GM18909 (cell line): ENCODE data around the gene ZDHHC14.
"Not testable (repeated sequence)": the region's sequence is repeated elsewhere in the genome, so short reads cannot be mapped to it uniquely, and the experiment has no call there.

Source experiments
- ATAC-seq: cut with Tn5 transposase; IDR thresholded peaks from one replicate; pipeline ENCODE4 v1.9.1; 2021; ENCODE audit warnings: mild to moderate bottlenecking; ENCODE audit not compliant: unreplicated experiment, poor library complexity

Gene ZDHHC14

DNA sequence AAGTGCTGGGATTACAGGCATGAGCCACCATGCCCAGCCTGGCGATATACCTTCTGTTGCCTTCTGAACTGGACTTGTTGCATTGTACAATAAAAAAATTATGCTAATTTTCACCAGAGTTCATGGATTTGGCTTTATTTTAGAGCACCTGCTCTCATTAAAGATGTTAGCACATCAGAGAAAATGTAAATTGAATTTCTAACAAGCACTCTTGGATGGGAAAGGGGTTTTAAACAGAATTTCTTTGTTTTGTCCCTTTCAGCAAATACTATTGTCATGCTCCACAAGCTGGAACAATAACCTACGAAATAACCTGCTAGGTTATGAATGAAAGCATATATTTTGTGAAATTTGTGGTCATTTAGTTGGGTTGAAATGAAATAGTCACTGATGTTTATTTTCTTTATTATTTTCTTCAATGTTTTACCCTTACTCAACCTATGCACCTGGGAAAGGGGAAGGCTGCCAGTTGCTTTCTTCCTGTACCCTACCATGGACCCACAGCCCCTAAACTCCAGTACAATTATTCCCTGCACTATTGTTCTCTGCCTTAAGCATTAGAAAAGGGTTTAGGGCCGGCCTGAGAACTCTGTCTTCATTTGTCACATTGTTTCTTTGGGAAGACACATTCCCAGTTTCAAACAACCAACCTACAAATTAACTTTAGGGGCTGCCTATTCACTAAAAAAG lies 22.2 kb downstream of the ZDHHC14 start:
- ATAC-seq = no peak

DNA sequence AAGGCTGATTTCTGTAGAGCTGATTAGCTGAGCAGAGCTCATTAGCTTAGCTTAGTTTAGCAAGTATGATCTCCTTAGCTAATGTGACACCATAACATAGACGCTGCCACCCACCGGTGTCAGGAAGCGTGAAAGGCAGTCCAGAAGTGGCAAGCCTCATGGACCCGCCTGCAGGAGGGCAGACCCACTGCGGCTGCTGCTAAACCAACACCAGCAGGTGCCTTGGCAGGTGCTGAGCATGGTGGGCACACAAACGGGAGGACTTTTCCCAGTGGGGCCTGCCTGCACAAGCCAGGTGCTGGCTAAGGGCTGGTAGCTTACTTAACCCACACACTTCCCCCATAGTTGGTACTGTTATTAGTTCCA lies 22.7 kb downstream of the ZDHHC14 start:
- no peak for ATAC-seq

DNA sequence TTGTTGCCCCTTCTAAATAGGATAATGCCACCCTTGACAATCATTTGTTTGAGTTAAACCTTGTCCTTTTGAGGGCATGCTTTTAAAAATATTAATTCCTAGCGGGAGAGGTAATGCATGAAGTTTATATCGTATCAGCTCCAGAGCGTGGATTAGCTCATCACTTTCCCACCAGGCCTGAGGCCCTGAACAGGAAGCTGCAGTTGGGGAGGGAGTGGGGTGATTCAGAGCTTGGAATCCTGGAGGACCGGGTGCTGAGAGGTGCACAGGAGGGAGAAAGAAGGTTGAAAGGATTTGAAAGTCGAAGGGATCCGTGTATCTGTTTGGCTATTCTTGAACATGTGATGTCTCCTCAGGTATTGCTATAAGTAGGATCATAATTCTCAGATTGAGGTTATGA lies 25.0 kb downstream of the ZDHHC14 start:
- no peak for ATAC-seq

DNA sequence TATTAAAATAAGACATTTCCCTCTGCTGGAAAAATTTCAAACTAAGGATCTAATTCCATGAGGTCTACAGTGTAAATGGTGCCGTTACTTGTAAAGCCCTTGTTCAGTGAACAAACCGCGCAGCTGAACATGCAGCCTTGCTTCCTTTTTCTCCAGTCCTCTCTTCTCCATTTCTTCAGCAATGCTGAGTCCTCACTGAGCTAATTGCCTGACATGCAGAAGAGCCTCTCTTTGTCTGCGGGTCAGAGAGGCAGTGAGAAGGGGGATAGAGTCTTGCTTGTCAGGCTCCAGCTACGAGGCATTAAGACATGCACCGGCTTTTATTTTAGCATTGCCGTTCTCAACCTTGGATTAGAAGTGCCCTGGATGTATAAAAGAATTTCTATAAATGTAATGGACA lies 25.7 kb downstream of the ZDHHC14 start:
- ATAC-seq = no peak

DNA sequence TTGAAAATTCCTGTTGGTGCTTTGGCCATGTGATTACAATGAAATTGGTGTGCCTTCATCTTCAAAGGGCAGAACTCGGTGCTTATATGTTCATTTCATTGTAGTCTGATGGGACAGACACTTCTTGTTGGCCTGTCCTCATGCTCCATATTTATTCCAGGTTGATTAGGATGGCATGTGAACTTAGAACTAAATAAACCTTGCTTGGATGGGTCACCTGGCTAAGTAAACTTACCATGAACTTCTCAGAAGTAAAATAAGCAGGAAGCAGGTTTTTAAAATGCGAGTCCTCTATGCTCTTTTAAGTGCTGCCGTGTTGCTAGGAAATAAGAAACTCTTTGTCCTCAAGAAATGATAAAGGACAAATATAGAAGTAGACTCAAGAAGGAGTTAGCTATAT lies 26.7 kb downstream of the ZDHHC14 start:
- ATAC-seq = no peak

DNA sequence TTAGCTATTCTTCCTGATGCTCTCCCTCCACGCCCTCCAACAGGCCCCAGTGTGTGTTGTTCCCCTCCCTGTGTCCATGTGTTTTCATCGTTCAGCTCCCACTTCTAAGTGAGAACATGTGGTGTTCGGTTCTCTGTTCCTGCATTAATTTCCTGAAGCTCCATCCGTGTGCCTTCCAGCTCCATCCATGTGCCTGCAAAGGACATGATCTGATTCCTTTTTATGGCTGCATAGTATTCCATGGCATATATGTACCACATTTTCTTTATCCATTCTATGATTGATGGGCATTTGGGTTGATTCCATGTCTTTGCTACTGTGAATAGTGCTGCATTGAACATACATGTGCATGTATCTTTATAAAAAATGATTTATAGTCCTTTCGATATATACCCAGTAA lies 27.4 kb downstream of the ZDHHC14 start:
- not testable (repeated sequence) for ATAC-seq

DNA sequence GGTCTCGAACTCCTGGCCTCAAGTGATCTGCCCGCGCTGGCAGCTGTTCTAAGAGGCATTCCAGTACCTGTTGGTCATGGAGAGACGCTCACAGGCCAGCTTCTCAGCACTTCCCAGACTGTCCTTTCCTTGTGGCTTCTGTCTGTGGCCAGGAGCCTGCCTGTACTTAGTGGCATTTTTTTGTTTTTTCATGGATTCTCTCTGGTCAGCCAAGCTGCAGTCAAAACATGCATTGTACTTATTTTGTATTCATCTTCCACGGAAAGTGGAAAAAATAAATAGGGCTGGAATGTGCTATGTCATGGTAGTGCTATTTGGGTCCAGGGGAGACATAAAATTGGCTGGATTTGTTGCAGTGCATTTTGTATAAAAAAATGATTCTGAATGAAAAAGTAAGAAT lies 29.1 kb downstream of the ZDHHC14 start:
- no peak for ATAC-seq

DNA sequence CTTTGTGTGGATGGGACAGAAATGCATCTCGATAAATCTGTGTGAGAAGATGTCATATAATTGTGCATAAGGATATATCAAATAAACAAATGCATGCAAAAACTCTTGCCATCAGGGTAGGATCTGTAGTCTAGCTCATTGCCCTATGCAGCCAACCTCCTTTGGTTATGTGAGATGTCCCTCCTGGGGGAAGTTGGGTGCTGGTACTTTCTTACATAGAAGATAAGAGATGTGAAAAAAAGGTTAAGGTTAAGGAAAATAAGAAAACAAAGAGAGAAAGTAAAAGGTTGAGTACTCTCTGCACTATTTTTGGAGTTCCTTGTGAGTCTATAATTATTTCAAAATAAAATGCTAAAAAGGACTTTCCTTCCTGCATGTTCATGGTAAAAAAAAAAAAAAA lies 30.4 kb downstream of the ZDHHC14 start:
- ATAC-seq = no peak

DNA sequence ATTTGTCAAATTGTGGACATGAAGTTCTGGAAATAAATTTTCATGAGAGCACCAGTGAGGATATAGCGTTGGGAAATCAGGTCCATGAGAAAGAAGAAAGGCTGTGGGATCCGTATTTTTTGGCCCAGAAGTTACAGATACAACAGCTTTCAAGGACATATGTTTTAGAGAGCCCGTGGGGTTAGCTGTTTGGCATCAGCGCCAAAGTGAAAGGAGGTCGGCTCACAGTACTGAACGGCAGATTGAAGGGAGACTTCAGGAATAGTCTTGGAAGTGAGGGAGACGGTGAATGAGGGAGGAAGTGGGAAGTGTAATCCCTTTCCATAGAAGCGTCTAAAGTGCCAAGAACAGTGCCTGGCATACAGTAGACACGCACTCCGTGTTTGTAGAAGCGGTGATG lies 31.8 kb downstream of the ZDHHC14 start:
- no peak for ATAC-seq

DNA sequence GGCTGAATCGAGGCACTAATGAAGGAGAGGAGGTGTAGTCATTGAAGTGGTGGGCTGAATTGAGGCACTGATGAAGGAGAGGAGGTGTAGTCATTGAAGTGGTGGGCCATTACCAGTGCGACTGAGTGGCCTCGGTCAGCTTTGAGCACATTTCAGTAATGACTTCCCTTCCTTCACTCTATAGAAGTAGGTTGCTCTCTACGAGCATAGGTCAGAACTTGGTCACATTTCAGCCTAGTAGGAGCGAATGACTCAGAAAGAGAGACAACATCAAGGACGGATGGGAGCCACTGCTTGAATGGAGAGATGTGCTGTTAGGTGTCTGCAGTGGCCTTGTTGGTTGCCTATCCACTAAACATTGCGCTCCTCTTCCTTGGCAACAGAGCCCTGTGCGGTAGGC lies 39.5 kb downstream of the ZDHHC14 start:
- no peak for ATAC-seq

DNA sequence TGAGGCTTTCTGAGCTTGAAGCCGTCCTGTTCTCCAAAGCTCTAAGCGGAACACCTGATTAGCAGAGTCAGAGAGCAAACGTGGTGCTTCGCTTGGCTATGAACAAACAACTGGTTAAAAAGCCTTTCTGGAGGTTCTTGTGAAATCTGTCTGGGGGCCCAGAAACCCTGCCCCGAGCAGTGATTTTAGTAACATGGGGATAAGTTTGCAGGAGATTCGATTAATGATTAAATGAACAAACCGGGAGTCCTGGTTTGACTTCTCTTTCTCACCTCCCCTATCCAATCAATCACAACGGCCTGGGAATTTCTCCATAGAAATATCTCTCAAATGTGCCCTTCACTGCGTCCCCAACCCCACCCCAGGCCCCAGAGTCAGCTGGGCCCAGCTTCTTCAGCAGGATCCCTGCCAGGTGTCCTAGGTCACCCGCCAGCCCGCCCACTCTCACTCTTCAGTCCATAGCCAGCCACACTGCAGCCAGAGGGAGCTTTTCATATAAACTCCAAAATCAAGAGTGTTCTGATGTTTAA lies 43.6 kb downstream of the ZDHHC14 start:
- ATAC-seq = no peak

DNA sequence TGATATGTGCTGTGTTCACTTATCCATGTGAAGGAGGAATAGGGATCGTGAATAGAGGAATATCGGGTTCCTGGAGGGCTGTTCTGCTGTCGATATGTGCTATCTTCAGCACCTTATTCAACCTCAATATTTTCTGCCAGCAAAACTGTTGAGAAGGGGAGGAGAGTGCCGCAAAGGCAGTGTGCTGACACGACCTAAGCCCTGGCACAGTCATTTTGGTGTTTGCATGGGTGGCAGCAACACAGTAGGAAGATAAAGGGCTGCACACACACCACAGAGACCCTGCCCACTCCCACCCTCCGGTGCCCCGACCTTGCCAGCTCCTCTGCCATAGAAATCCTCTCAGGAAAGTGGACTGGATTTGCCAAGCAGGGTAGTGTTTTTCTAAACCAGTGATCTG lies 47.0 kb downstream of the ZDHHC14 start:
- no peak for ATAC-seq

DNA sequence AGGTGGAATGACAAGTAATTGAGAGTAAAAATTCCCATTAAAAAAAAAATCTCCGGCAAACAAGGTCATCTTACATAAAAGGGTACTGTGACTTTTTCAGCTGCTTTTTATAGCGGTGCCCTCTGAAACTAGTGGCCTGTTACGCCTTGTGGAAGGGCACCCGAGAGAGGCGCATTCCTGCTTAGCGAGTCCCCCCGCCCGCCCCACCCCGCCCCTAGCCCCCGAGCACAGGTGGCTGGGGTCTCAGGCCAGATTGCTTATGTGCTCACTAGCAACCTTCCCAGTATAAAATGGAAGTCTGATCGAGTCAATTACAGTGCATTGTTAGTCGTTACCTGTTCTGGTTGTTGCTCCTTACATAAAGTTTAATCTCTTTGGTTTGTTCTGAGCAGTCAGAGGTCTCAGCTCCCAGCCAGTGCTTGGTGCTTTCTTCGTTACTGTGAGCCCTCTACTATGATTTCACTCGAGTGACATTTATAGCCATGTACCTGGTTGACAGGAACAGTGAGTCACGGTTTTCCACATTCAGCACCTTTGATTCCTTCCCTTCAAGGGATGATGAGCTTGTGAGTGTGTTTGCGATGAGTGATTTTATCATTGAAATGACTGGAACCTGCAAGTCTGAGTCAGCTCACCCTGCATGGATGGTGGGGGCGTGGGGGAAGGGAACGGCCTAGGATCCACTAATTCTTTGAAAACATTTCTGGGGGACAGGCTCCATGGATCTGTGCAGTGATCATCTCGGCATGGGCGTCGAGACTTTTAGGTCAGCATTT lies 47.6 kb downstream of the ZDHHC14 start:
- no peak for ATAC-seq

DNA sequence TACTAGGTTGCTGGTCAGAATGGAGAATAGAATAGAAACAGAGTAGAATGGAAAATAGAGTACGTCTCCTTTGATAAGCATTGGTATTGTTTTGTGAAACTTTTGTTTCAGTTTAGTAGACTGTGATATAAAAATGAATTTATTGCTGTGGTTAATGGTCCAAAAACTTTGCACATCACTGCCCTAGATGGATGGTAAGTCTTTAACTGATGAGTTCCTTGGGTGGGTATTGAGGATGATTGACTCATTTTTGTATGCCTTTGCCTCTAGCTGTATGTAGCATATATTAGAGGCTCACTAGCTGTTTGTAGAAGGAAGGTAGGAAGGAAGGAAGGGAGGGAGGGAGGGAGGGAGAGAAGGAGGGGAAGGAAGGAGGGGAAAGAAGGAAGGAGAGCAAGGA lies 48.3 kb downstream of the ZDHHC14 start:
- ATAC-seq = no peak

DNA sequence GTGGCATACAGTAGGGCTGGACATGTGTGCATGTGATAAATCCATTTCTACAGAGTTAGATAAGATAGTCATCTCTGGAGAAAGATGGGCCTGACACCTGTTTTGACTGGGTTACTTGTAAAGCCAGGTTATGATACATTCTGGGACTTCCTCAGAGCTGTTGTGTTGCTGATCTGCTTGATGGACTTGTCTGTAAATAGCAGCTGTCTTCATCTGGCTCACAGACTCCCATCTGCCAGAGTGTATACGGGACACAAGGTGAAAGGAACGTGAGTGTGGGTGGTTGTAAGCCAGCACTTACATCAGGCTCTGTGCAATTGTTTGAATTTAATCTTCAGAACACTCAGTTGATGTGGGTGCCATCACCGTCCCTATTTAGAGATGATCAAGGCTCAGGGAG lies 49.8 kb downstream of the ZDHHC14 start:
- no peak for ATAC-seq

DNA sequence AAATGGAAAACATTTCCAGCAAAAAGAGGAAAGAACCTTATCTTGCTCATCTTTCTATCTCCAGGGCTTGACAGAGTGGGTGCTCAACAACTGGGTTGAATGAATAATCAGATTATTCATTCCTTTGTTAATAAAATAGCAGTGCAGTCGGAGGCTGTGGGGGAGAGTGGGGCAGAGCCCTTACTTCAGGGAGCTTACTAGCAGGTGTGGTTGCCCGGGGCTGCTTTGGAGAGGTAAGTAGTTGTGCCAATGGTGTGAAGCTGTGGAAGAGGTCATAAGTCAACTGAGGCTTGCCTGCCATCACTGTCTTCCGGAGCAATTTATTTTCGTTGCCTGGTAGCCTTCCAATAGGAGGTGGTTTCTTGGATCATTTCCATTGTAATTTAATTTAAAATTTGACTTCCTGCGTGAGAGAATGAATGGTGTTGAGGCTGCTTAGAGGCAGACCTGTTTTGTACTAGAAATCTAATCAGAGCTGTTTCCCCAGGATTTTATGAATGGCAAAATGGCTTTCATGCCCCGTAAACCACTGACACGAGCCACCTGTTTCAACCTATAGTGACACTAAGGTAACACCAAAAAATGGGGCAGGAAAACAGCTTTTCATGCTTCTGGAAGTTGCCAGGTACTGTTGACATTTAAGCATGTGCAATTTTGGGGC lies 51.4 kb downstream of the ZDHHC14 start:
- ATAC-seq = no peak

DNA sequence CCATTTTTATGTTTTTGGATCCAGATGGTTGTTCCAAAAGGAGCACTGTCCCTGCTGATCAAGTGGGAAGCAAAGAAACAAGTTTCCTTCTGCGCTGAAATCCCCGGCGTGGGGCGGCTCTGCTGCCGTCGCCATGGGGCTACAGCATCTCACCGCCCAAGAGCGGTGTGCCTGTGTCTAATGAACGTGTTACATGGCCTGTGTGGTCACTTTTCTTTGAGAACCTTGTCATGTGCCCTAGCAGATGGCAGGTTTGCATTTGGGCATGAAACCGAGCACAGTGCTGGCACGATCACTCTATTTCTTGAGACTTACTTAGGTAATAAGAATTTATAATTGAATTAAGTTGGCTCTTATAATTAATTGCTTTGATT lies 51.9 kb downstream of the ZDHHC14 start:
- no peak for ATAC-seq

DNA sequence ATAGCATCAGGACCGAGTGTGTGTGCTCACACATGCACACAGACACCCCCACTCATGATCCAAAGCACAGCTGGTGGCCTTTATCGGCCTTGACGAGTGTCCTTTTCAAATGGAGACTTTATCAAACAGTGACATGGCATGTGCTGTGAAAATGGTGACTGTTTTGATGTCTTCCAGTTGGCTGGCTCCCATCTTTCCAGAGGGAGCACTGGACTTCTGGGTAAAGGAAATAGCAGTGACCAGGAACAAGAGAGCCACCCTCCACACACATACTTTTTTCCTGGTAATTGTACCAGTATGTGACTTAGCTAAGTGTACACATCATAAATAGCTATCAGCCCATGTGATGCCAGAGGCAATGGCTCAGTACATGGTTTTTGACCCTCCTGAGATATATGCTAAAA lies 52.7 kb downstream of the ZDHHC14 start:
- no peak for ATAC-seq

DNA sequence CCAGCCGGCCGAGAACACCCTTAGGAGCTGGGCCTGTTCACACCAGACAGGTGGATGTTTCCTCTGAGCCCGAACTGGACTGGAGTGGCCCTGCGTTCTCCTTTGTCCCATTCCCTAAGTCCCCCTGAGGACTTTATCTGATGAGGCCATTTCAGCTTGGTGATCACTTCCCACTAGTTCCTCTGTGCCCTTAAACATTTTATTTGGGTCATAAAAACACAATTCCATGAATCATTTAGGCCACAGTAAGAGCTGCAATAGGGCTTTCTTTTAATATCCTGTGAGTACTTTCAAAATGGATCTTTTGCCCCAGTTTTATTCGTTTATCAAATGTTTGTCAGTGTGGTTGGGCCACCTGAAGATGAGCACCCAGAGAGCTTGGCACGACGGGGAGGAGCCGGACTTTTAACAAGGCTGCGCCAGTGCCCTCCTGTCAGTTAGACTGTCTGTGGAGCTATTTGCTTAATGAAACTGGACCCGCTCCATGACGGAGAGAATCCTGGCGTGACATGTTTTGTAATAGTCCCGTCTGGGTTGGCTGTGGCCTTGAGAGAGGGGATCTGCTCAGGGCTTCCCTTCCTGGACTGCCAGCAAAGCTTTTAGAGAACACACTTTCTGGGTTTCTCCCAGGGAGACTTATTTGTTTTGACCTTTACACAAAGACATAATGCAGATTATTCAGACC lies 53.5 kb downstream of the ZDHHC14 start:
- ATAC-seq = no peak

DNA sequence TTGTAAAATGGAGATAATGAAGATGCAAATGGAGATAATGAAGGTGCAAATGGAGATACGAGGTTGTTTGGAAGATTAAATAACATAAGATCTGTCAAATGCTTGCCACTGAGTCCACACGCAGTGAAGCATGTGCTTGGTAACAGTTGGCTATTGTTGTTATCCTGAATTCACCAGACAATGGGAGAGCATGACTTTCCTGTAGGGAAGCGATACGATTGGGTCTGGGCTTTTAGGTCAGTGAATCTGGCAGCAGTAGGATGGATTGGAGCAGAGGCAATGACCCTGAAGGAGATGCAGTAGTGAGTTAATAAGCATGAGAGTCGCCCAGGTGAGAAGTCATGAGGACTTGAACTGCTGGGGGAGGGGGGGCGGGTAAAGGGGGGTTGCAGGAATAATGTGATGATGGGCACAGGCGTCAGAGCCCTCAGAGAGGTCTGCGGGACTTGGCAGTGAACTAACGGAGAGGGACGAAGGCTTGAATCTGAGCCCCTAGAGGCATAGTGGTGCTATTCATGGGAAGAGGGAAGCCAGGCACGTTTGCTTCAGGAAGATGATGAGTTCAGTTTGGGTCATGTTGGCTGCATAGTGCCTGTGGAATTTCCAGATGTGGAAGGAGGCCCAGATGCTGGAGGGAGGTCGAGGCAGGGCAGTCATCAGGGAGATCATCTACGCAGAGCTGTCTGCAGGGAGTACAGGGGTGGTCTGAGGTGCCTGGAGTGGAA lies 55.4 kb downstream of the ZDHHC14 start:
- no peak for ATAC-seq
